Astrocyte (in vitro differentiated cells and primary cell): Measurements from ENCODE around the gene LGR4.

ENCODE experiments used
- EZH2 ChIP-seq: IDR thresholded peaks from 2 replicates; pipeline ENCODE4 v1.6.1; 2012; ENCODE audit warnings: mild to moderate bottlenecking, low read length, inconsistent platforms; ENCODE audit not compliant: insufficient read depth
- TF ChIP-seq, protein P1 (sequence below): IDR thresholded peaks from 2 replicates; pipeline ENCODE4 v1.5.1; 2011; ENCODE audit warnings: low read depth, mild to moderate bottlenecking, inconsistent platforms, low read length, moderate library complexity; ENCODE audit not compliant: insufficient read depth

DNA sequence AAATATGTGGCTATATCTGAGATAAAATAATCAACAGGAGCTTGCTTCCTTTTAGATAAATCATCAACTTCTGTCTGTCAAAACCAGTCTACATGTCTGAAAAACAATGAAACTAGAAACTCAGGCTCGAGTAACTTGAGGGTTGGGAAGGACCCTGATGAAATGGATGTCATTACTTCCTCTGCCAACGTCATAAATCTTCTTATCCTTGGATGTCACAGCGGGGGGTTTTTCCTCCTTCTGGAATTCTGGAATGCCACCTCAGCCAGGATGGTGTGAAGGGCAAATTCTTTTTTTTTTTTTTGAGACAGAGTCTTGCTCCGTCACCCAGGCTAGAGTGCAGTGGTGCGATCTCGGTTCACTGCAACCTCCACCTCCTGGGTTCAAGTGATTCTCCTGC is 13.4 kb downstream of the LGR4 start:
- TF ChIP-seq, protein P1, sequence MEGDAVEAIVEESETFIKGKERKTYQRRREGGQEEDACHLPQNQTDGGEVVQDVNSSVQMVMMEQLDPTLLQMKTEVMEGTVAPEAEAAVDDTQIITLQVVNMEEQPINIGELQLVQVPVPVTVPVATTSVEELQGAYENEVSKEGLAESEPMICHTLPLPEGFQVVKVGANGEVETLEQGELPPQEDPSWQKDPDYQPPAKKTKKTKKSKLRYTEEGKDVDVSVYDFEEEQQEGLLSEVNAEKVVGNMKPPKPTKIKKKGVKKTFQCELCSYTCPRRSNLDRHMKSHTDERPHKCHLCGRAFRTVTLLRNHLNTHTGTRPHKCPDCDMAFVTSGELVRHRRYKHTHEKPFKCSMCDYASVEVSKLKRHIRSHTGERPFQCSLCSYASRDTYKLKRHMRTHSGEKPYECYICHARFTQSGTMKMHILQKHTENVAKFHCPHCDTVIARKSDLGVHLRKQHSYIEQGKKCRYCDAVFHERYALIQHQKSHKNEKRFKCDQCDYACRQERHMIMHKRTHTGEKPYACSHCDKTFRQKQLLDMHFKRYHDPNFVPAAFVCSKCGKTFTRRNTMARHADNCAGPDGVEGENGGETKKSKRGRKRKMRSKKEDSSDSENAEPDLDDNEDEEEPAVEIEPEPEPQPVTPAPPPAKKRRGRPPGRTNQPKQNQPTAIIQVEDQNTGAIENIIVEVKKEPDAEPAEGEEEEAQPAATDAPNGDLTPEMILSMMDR: no peak
- no peak for TF ChIP-seq EZH2
